ENCODE data around the gene PLEKHA6. TPM values are rescaled to one million over a fixed set of nuclear protein-coding genes. Genes with fewer than 3 reads are reported as not detected.

PLEKHA6 gene
- total and polyA plus RNA-seq, 2 of the 8 experiments (the other 6 are each of a cell fraction or from before 2014, with no cell fraction given) = 4.8 to 20.2 TPM

DNA sequence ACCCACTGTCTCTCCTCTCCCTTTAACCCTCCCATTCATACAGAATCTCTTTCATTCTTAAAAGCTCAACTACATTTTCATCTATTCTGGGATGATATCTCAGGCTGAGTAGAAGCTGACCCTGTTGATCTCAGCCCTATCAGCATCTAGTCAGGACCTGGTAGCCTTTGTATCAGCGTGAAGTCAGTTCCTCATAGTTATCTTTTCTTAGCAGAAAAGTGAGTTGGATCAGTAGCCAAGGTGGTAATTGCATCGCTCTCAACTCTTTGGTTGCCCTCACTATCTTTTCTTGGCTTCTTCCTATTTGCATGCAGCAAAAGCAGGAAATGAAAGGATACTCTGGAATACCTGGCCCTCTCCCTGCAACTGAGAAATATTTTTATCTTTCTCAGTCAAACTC lies 132.4 kb downstream of the PLEKHA6 start:
- no peak overlapping the region for H3K9ac ChIP-seq (replicated peaks in 1 of 4; ENCODE audit: extremely low read depth in 1 of 4, low read depth in 3 of 4, low read length in 3 of 4)
- H3K9me3 ChIP-seq (ENCODE audit: insufficient read depth in 2 of 2, low read depth in 1 of 2, low read length in 1 of 2) = no peaks in the 10 kb centered on the region
- TF ChIP-seq BACH1 (IDR thresholded peaks at IDR 0.05; ENCODE audit: low read length) (no peak), TAF1 (IDR thresholded peaks at IDR 0.05; ENCODE audit: low read depth, low read length) (no peak), TBP (IDR thresholded peaks at IDR 0.05; ENCODE audit: low read depth, low read length) (no peak), JUND (IDR thresholded peaks at IDR 0.05; ENCODE audit: low read length) (no peak), SIX5 (IDR thresholded peaks at IDR 0.05; ENCODE audit: low read depth, low read length) (no peak), RBBP5 (IDR thresholded peaks at IDR 0.05; ENCODE audit: borderline replicate concordance, low read depth, low read length) (no peak), CREB1 (IDR thresholded peaks at IDR 0.05) (no peak)
- no peak overlapping the region for H4K8ac ChIP-seq (ENCODE audit: extremely low read depth, insufficient read depth, low read length)
- no peak overlapping the region for H2BK12ac ChIP-seq (ENCODE audit: low read depth, low read length)
- H3K79me2 ChIP-seq (ENCODE audit: control insufficient read depth in 1 of 2, insufficient read depth in 2 of 2, low read length in 2 of 2) = no peaks in the 10 kb centered on the region
- no peaks in the 10 kb centered on the region for H3K4me1 ChIP-seq (replicated peaks in 1 of 4; ENCODE audit: control insufficient read depth in 3 of 4, insufficient read depth in 4 of 4, low read length in 3 of 4)
- H3K23me2 ChIP-seq (ENCODE audit: low read depth, low read length) = no peaks in the 10 kb centered on the region
- H4K20me1 ChIP-seq (replicated peaks in 1 of 2; ENCODE audit: control insufficient read depth in 1 of 2, insufficient read depth in 2 of 2, low read length in 2 of 2) = no peaks in the 10 kb centered on the region
- H2BK20ac ChIP-seq (ENCODE audit: low read length) = no peak overlapping the region
- H4K5ac ChIP-seq (ENCODE audit: insufficient read length, low read depth, low read length) = no peak overlapping the region
- no peak overlapping the region for H3K23ac ChIP-seq (ENCODE audit: insufficient read length)
- H4K91ac ChIP-seq (replicated peaks; ENCODE audit: insufficient read length, low read length) = no peak overlapping the region
- H2BK15ac ChIP-seq (ENCODE audit: low read length) = no peak overlapping the region
- FAIRE-seq = no peak
- no peak overlapping the region for H2AK5ac ChIP-seq (ENCODE audit: low read depth, low read length)
- no peak overlapping the region for H3K4me2 ChIP-seq (ENCODE audit: insufficient read depth in 1 of 2, low read depth in 2 of 2, low read length in 2 of 2)
- POLR2A ChIA-PET (ENCODE audit: partially characterized antibody) = interaction anchor here (0.6 kb wide), 1 partner anchor 296 kb away, joined by 3 read pairs; no protein-coding TSS in a partner anchor
- no peak overlapping the region for H3K14ac ChIP-seq (ENCODE audit: insufficient read length)
- no peak overlapping the region for H3K27ac ChIP-seq (ENCODE audit: low read depth, low read length)
- WGBS, 2 experiments (ENCODE audit: extremely low coverage in 1 of 2, insufficient coverage in 1 of 2, insufficient read length in 1 of 2, insufficient replicate concordance in 2 of 2, low coverage in 1 of 2, low lambda C conversion rate in 2 of 2, missing lambda C conversion rate in 1 of 2) = 84% methylated on average over 2 of the region's 2 CpGs; no CpG with 5 or more reads in 1 of the 2 experiments
- no peak overlapping the region for H3K4ac ChIP-seq (replicated peaks; ENCODE audit: insufficient read length, low read depth, low read length)
- no peaks in the 10 kb centered on the region for H3K27me3 ChIP-seq (replicated peaks in 1 of 4; ENCODE audit: control insufficient read depth in 3 of 4, extremely low read depth in 1 of 4, insufficient read depth in 3 of 4, low read length in 3 of 4)
- DNase-seq (ENCODE audit: low read depth in 1 of 2, low spot score in 2 of 2) = no peak
- no peak overlapping the region for H2BK5ac ChIP-seq (ENCODE audit: low read depth, low read length)
- H3K36me3 ChIP-seq (ENCODE audit: control insufficient read depth in 2 of 4, insufficient read depth in 4 of 4, low read length in 3 of 4) = no peaks in the 10 kb centered on the region; a peak in 1 of 8 replicates
- no peak overlapping the region for H3K18ac ChIP-seq (ENCODE audit: extremely low read depth, low read length)
- no peaks in the 10 kb centered on the region for H3K79me1 ChIP-seq (ENCODE audit: low read depth, low read length)
- no peak overlapping the region for H3K56ac ChIP-seq (replicated peaks; ENCODE audit: insufficient read length, low read depth, low read length)
- no peak overlapping the region for H2AFZ ChIP-seq (ENCODE audit: low read length)
- no peak overlapping the region for H2BK120ac ChIP-seq (replicated peaks; ENCODE audit: low read depth, low read length)
- no peak overlapping the region for H3K4me3 ChIP-seq (ENCODE audit: extremely low read depth in 1 of 4, insufficient read depth in 2 of 4, low read depth in 3 of 4, low read length in 4 of 4)
- CTCF ChIA-PET (ENCODE audit: partially characterized antibody) = interaction anchor here (0.8 to 8.3 kb wide), 4 partner anchors 13 to 171 kb away, joined by 3 to 59 read pairs (median 15); partner anchors contain the start of gene GOLT1A
